Lower leg skin (tissue), 3 donors: ENCODE measurements around the gene PNMA8B.

ENCODE experiments used
- POLR2A ChIP-seq, 2 donors: fragments of 450-650 bp; IDR thresholded peaks; one replicate each; pipeline ENCODE4 v1.6.1; 2016 to 2017; ENCODE audit warnings: antibody characterized with exemption in 2 of 2, mild to moderate bottlenecking in 1 of 2, moderate library complexity in 1 of 2
- TF ChIP-seq, protein P1 (sequence below), 3 donors: fragments of 450-650 bp; IDR thresholded peaks; one replicate each; pipeline ENCODE4 v1.5.1; 2016; ENCODE audit warnings: antibody characterized with exemption in 3 of 3, mild to moderate bottlenecking in 3 of 3, moderate library complexity in 2 of 3

DNA sequence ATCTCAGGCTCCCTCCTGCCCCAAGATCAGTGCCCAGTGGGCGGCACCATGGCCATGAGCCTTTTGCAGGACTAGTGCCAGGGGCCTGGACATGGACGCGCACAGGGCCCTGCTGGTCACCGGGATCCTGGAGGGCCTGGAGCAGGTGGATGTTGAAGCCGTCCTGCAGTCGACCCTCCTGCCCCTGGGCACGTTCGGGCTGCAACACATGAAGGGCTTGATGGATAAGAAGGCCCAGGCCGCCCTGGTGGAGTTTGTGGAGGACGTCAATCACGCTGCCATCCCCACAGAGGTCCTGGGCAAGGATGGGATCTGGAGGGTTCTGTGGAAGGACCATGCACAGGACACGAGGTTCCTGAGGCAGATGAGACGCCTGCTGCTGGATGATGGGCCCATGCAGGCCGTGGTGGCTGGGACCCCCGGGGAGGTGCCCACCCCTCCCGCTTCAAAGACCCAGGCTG lies 38.0 kb upstream of the PNMA8B start:
- TF ChIP-seq, protein P1, sequence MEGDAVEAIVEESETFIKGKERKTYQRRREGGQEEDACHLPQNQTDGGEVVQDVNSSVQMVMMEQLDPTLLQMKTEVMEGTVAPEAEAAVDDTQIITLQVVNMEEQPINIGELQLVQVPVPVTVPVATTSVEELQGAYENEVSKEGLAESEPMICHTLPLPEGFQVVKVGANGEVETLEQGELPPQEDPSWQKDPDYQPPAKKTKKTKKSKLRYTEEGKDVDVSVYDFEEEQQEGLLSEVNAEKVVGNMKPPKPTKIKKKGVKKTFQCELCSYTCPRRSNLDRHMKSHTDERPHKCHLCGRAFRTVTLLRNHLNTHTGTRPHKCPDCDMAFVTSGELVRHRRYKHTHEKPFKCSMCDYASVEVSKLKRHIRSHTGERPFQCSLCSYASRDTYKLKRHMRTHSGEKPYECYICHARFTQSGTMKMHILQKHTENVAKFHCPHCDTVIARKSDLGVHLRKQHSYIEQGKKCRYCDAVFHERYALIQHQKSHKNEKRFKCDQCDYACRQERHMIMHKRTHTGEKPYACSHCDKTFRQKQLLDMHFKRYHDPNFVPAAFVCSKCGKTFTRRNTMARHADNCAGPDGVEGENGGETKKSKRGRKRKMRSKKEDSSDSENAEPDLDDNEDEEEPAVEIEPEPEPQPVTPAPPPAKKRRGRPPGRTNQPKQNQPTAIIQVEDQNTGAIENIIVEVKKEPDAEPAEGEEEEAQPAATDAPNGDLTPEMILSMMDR (IDR thresholded peaks at IDR 0.05), result no peak
- TF ChIP-seq POLR2A (IDR thresholded peaks at IDR 0.05), result no peak
